Measurements from ENCODE around the gene CFAP69.
"Not testable (repeated sequence)": the region's sequence is repeated elsewhere in the genome, so short reads cannot be mapped to it uniquely, and the experiment has no call there.

The CFAP69 gene

GRCh38 chr7:90233569-90233968, 11.4 kb upstream of the CFAP69 start:
- DNase-seq (ENCODE audit: low read depth) = no peak

- no peak for DNase-seq (ENCODE audit: low read depth)
Measured at GRCh38 chr7:90236721-90237289, 8.2 kb upstream of the CFAP69 start.

- DNase-seq (ENCODE audit: low read depth) = no peak
Measured at GRCh38 chr7:90238022-90238421, 7.0 kb upstream of the CFAP69 start.

GRCh38 chr7:90238583-90238982, 6.4 kb upstream of the CFAP69 start:
- no peak for DNase-seq (ENCODE audit: low read depth)

- DNase-seq (ENCODE audit: low read depth) = no peak
Measured at GRCh38 chr7:90239050-90239449, 5.9 kb upstream of the CFAP69 start.

- no peak for DNase-seq (ENCODE audit: low read depth)
Measured at GRCh38 chr7:90239625-90240228, 5.2 kb upstream of the CFAP69 start.

- DNase-seq (ENCODE audit: low read depth) = no peak
Measured at GRCh38 chr7:90242369-90243168, 2.4 kb upstream of the CFAP69 start.

- DNase-seq (ENCODE audit: low read depth) = no peak
Measured at GRCh38 chr7:90243556-90243955, 1.4 kb upstream of the CFAP69 start.

GRCh38 chr7:90244565-90244908, 437 bp upstream of the CFAP69 start:
- no peak for DNase-seq (ENCODE audit: low read depth)

- DNase-seq (ENCODE audit: low read depth) = no peak
Measured at GRCh38 chr7:90246171-90246570, 1.2 kb downstream of the CFAP69 start.

- no peak for DNase-seq (ENCODE audit: low read depth)
Measured at GRCh38 chr7:90248706-90249105, 3.7 kb downstream of the CFAP69 start.

GRCh38 chr7:90250601-90251303, 5.8 kb downstream of the CFAP69 start:
- DNase-seq (ENCODE audit: low read depth) = no peak

GRCh38 chr7:90251304-90251635, 6.3 kb downstream of the CFAP69 start:
- DNase-seq (ENCODE audit: low read depth) = no peak

GRCh38 chr7:90256011-90256410, 11.0 kb downstream of the CFAP69 start:
- DNase-seq (ENCODE audit: low read depth) = not testable (repeated sequence)

- DNase-seq (ENCODE audit: low read depth) = no peak
Measured at GRCh38 chr7:90256778-90257177, 11.8 kb downstream of the CFAP69 start.

GRCh38 chr7:90261441-90261840, 16.5 kb downstream of the CFAP69 start:
- DNase-seq (ENCODE audit: low read depth) = no peak

GRCh38 chr7:90262438-90262837, 17.5 kb downstream of the CFAP69 start:
- no peak for DNase-seq (ENCODE audit: low read depth)

- DNase-seq (ENCODE audit: low read depth) = no peak
Measured at GRCh38 chr7:90266808-90267207, 21.8 kb downstream of the CFAP69 start.

GRCh38 chr7:90267263-90267858, 22.4 kb downstream of the CFAP69 start:
- DNase-seq (ENCODE audit: low read depth) = no peak

- no peak for DNase-seq (ENCODE audit: low read depth)
Measured at GRCh38 chr7:90269163-90269562, 24.2 kb downstream of the CFAP69 start.

- no peak for DNase-seq (ENCODE audit: low read depth)
Measured at GRCh38 chr7:90270431-90271178, 25.6 kb downstream of the CFAP69 start.

GRCh38 chr7:90271753-90272152, 26.8 kb downstream of the CFAP69 start:
- no peak for DNase-seq (ENCODE audit: low read depth)

All from stimulated activated CD8-positive, alpha-beta memory T cell treated with anti-CD3 and anti-CD28 coated beads, Interleukin-12 subunit alpha, Interleukin-12 subunit beta, amount 100 ng/mL, for 4 hours (primary cell).